K562 (cell line): ENCODE results near the gene TFF2. TPM values are rescaled to one million over a fixed set of nuclear protein-coding genes. Genes with fewer than 3 reads are reported as not detected.
A peak's percentile ranks its signal among the peaks of the same experiment; 100 is the strongest.

Experiments used
- ATAC-seq: fragments of 200-7000 bp; cut with Tn5 transposase; 3 replicates; pipeline ENCODE4 v1.9.1; 2020; ENCODE audit warnings: moderate library complexity
- BruUV-seq: library from RNA; stranded (reverse); fragments of 400-500 nt; replicated peaks from 2 replicates; lab custom pipeline; 2021; lab: Mats Ljungman, UMichigan
- CTCF ChIA-PET: fragments of 300-600 bp; formaldehyde crosslinking; extraction: SDS; loops from one replicate; lab custom pipeline; 2021; ENCODE audit warnings: low intra/inter-chr PET ratio; lab: Yijun Ruan, JAX
- POLR2A ChIA-PET: fragments of 300-600, 350-650 bp; sonication (Branson Sonifier 250); formaldehyde crosslinking; extraction: SDS; loops from one replicate; lab custom pipeline; 2021; ENCODE audit warnings: antibody characterized with exemption, inconsistent platforms; lab: Yijun Ruan, JAX
- DNase-seq, 4 experiments: peaks; one replicate each; pipeline versions ENCODE4 v3.0.0 to v3.0.0-alpha.2; 2011 to 2018; ENCODE audit warnings: low spot score in 3 of 4, mixed read lengths in 3 of 4; ENCODE audit errors: extremely low read depth in 1 of 4
- FAIRE-seq: peaks from 2 replicates; lab custom pipeline; 2011; peaks lifted over from hg19 to GRCh38; lab: Jason Lieb, UNC
- H2AFZ ChIP-seq: 2 replicates; pipeline ENCODE4 v1.6.0; 2011; ENCODE audit warnings: low read depth, low read length, control low read depth, inconsistent platforms
- H3K27ac ChIP-seq: fragments of 200-600 bp; 3 replicates; pipeline ENCODE4 v1.8.0; 2011; ENCODE audit warnings: low read depth, mild to moderate bottlenecking, control low read depth, inconsistent platforms, low read length, moderate library complexity, mixed read lengths; ENCODE audit errors: extremely low read depth
- H3K27me3 ChIP-seq, 2 experiments: fragments of 300-600 bp in 1 of 2; 2 replicates in 1 of 2; 3 replicates in 1 of 2; pipeline versions ENCODE4 v1.6.0 to v1.8.0; 2011; ENCODE audit warnings: inconsistent platforms in 2 of 2, low read length in 2 of 2, mild to moderate bottlenecking in 1 of 2, mixed read lengths in 1 of 2, moderate library complexity in 1 of 2; ENCODE audit not compliant: control insufficient read depth in 2 of 2, insufficient read depth in 2 of 2
- H3K36me3 ChIP-seq: fragments of 300-600 bp; 3 replicates; pipeline ENCODE4 v1.8.0; 2011; ENCODE audit warnings: mild to moderate bottlenecking, low read length, inconsistent platforms; ENCODE audit not compliant: control insufficient read depth, insufficient read depth
- H3K4me1 ChIP-seq, 2 experiments: fragments of 200-600 bp in 1 of 2; replicated peaks in 1 of 2; 2 replicates in 1 of 2; 3 replicates in 1 of 2; pipeline versions ENCODE4 v1.5.1 to v1.8.0; 2011; ENCODE audit warnings: inconsistent platforms in 2 of 2, low read length in 2 of 2, mild to moderate bottlenecking in 1 of 2, mixed read lengths in 1 of 2, moderate library complexity in 1 of 2; ENCODE audit not compliant: control insufficient read depth in 2 of 2, insufficient read depth in 2 of 2
- H3K4me2 ChIP-seq: 2 replicates; pipeline ENCODE4 v1.6.1; 2011; ENCODE audit warnings: low read length, control low read depth, inconsistent platforms, mixed read lengths; ENCODE audit not compliant: insufficient read depth
- H3K4me3 ChIP-seq: fragments of 200-600 bp; sonication (generic), shearing (Covaris generic); 2 replicates; pipeline ENCODE4 v1.5.1; 2016; ENCODE audit warnings: control low read depth, inconsistent platforms
- H3K79me2 ChIP-seq: fragments of 200-600 bp; 3 replicates; pipeline ENCODE4 v1.8.0; 2011; ENCODE audit warnings: low read length, inconsistent platforms; ENCODE audit not compliant: control insufficient read depth, insufficient read depth
- H3K9ac ChIP-seq, 2 experiments: 2 replicates each; pipeline versions ENCODE4 v1.6.0 to v1.6.1; 2011; ENCODE audit warnings: low read depth in 2 of 2, low read length in 2 of 2, control low read depth in 1 of 2, inconsistent platforms in 1 of 2, mild to moderate bottlenecking in 1 of 2, mixed read lengths in 1 of 2; ENCODE audit not compliant: insufficient read depth in 1 of 2
- H3K9me1 ChIP-seq: one replicate; pipeline ENCODE4 v1.6.0; 2011; ENCODE audit warnings: inconsistent platforms, mild to moderate bottlenecking, low read length, moderate library complexity; ENCODE audit not compliant: control insufficient read depth, insufficient read depth
- H3K9me3 ChIP-seq: replicated peaks from 2 replicates; pipeline ENCODE4 v1.5.1; 2011; ENCODE audit warnings: low read depth, low read length, inconsistent platforms; ENCODE audit not compliant: control insufficient read depth, insufficient read depth
- H4K20me1 ChIP-seq: replicated peaks from 2 replicates; pipeline ENCODE4 v1.6.1; 2011; ENCODE audit warnings: low read length, inconsistent platforms, mixed read lengths; ENCODE audit not compliant: control insufficient read depth, insufficient read depth
- DIDO1 ChIP-seq: fragments of 450-650 bp; IDR thresholded peaks from 2 replicates; pipeline ENCODE4 v1.6.1; 2016; ENCODE audit warnings: low read depth, missing biosample characterization, missing genetic modification characterization
- FOXA1 ChIP-seq: fragments of 450-650 bp; IDR thresholded peaks from 2 replicates; pipeline ENCODE4 v1.6.1; 2016; ENCODE audit warnings: mild to moderate bottlenecking, borderline replicate concordance
- NCOA4 ChIP-seq: fragments of 450-650 bp; IDR thresholded peaks from 2 replicates; pipeline ENCODE4 v1.6.1; 2018; ENCODE audit warnings: mild to moderate bottlenecking; ENCODE audit not compliant: partially characterized antibody
- PRMT5 ChIP-seq: sonication (generic); formaldehyde crosslinking; IDR thresholded peaks from 2 replicates; pipeline ENCODE4 v1.5.0; 2020; ENCODE audit warnings: missing genetic modification reagents
- SMARCA4 ChIP-seq: fragments of 450-650 bp; IDR thresholded peaks from 2 replicates; pipeline ENCODE4 v1.6.1; 2016
- ZNF75A ChIP-seq: fragments of 450-650 bp; formaldehyde crosslinking; IDR thresholded peaks from 2 replicates; pipeline ENCODE4 v1.4.0; 2020; ENCODE audit warnings: mild to moderate bottlenecking
- WGBS: fragments of 100-300 bp; shearing (Covaris generic); methylation state at CpG from one replicate; pipeline ENCODE4 v1.1.6; 2016; ENCODE audit warnings: low coverage, mixed read lengths; ENCODE audit not compliant: insufficient coverage; ENCODE audit errors: missing lambda C conversion rate; 5-methylcytosine and 5-hydroxymethylcytosine counted together
- in situ Hi-C: fragments of 300-500 bp; cut with MboI; formaldehyde crosslinking; loops from 4 replicates; pipeline ENCODE4 v1.15.0; 2018; ENCODE audit warnings: inconsistent platforms, mixed read lengths
- intact Hi-C: fragments of 100-400 bp; cut with micrococcal nuclease; formaldehyde crosslinking; loops from 2 replicates; pipeline ENCODE4 v1.14.2; 2022
- polyA plus RNA-seq, 8 experiments: library from polyadenylated mRNA; depleted of rRNA in 4 of 8; stranded (reverse) in 5 of 8; unstranded in 3 of 8; fragments of >200 nt; fragmentation: Nextera tagmentation in 2 of 8; fragmentation: Illumina TruSeq in 1 of 8; extraction: Ambion mirVana in 2 of 8; extraction: Trizol in 1 of 8; gene quantifications; 2 replicates each; pipeline versions ENCODE4 v1.2.1 to v1.2.3, GENCODE V29; 2011 to 2014; ENCODE audit warnings: inconsistent platforms in 1 of 8, missing spikeins in 1 of 8
- total RNA-seq, 7 experiments: library from RNA; depleted of rRNA in 6 of 7; stranded (reverse); fragments of >200 nt in 6 of 7; fragmentation: Illumina TruSeq in 2 of 7; extraction: Trizol in 2 of 7; gene quantifications; 2 replicates each; pipeline versions ENCODE4 v1.2.1 to v1.2.3, GENCODE V29; 2011 to 2021; ENCODE audit warnings: low replicate concordance in 1 of 7
- TF ChIP-seq, protein P1 (sequence below): sonication (generic); formaldehyde crosslinking; IDR thresholded peaks from 2 replicates; pipeline ENCODE4 v1.8.0; 2022; ENCODE audit warnings: missing genetic modification reagents, mild to moderate bottlenecking, moderate library complexity, borderline replicate concordance
- TF ChIP-seq, protein P2 (sequence below): sonication (generic); formaldehyde crosslinking; IDR thresholded peaks from 2 replicates; pipeline ENCODE4 v1.8.1; 2023; ENCODE audit warnings: mild to moderate bottlenecking, missing genetic modification reagents
- TF ChIP-seq, protein P3 (sequence below): IDR thresholded peaks from 2 replicates; pipeline ENCODE4 v1.6.1; 2016; ENCODE audit warnings: missing genetic modification characterization, missing compliant biosample characterization

Gene TFF2
- total and polyA plus RNA-seq, 9 of the 15 experiments (the other 6 are each of a cell fraction or from before 2014, with no cell fraction given), result not detected

DNA sequence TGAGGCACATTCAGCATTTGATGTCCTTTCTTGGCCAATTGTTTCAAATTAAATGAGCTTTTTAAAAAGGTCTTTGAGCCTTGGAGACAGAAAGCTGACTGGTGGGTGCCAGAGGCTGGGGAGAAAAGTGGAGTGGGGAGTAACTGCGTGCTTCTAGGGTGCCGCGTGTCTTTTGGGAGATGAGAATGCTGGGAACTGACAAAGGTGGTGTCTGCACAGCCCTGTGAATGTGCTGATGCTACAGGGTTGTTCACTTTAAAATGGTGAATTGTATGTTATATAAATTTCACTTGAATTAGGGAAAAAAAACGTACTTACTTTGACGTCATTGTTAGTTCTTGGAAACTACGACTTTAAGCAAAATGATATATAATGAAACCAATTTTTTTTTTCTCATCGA, 23.7 kb upstream of the TFF2 start:
- POLR2A ChIA-PET, result no interaction called here
- ATAC-seq, result no peak

More for the DNA sequence above, 23.7 kb upstream of the TFF2 start:
- no TSS peak for BruUV-seq
- DNase-seq (no peak), FAIRE-seq (peak; percentile 40)
- H3K9ac ChIP-seq, result no peak overlapping the region
- intact Hi-C loops, result no loop called here
- peaks cover 16 to 66% of the 10 kb centered on the region in 2 experiments; a peak in 4 of 5 replicates for H3K27me3 ChIP-seq
- H4K20me1 ChIP-seq, result peaks cover 11% of the 10 kb centered on the region; the same call in 1 of the 2 replicates
- CTCF ChIA-PET, result no interaction called here
- 18% methylated on average over 7 of the region's 7 CpGs for WGBS
- no peaks in the 10 kb centered on the region for H3K36me3 ChIP-seq
- TF ChIP-seq PRMT5 (CRISPR knock-in tag) (no peak), SMARCA4 (no peak), FOXA1 (no peak), ZNF75A (CRISPR knock-in tag) (no peak), NCOA4 (no peak), DIDO1 (tag) (no peak)
- TF ChIP-seq, protein P1, sequence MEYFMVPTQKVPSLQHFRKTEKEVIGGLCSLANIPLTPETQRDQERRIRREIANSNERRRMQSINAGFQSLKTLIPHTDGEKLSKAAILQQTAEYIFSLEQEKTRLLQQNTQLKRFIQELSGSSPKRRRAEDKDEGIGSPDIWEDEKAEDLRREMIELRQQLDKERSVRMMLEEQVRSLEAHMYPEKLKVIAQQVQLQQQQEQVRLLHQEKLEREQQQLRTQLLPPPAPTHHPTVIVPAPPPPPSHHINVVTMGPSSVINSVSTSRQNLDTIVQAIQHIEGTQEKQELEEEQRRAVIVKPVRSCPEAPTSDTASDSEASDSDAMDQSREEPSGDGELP (CRISPR knock-in tag), result no peak
- TF ChIP-seq, protein P2, sequence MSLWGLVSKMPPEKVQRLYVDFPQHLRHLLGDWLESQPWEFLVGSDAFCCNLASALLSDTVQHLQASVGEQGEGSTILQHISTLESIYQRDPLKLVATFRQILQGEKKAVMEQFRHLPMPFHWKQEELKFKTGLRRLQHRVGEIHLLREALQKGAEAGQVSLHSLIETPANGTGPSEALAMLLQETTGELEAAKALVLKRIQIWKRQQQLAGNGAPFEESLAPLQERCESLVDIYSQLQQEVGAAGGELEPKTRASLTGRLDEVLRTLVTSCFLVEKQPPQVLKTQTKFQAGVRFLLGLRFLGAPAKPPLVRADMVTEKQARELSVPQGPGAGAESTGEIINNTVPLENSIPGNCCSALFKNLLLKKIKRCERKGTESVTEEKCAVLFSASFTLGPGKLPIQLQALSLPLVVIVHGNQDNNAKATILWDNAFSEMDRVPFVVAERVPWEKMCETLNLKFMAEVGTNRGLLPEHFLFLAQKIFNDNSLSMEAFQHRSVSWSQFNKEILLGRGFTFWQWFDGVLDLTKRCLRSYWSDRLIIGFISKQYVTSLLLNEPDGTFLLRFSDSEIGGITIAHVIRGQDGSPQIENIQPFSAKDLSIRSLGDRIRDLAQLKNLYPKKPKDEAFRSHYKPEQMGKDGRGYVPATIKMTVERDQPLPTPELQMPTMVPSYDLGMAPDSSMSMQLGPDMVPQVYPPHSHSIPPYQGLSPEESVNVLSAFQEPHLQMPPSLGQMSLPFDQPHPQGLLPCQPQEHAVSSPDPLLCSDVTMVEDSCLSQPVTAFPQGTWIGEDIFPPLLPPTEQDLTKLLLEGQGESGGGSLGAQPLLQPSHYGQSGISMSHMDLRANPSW (CRISPR knock-in tag), result no peak
- TF ChIP-seq, protein P3, sequence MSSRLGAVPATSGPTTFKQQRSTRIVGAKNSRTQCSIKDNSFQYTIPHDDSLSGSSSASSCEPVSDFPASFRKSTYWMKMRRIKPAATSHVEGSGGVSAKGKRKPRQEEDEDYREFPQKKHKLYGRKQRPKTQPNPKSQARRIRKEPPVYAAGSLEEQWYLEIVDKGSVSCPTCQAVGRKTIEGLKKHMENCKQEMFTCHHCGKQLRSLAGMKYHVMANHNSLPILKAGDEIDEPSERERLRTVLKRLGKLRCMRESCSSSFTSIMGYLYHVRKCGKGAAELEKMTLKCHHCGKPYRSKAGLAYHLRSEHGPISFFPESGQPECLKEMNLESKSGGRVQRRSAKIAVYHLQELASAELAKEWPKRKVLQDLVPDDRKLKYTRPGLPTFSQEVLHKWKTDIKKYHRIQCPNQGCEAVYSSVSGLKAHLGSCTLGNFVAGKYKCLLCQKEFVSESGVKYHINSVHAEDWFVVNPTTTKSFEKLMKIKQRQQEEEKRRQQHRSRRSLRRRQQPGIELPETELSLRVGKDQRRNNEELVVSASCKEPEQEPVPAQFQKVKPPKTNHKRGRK (tag), result no peak
- in situ Hi-C loops, result no loop called here
- no peaks in the 10 kb centered on the region for H3K79me2 ChIP-seq
- H2AFZ ChIP-seq, result no peak overlapping the region
- no peaks in the 10 kb centered on the region for H3K9me1 ChIP-seq
- no peak overlapping the region for H3K27ac ChIP-seq
- no peak overlapping the region for H3K4me2 ChIP-seq
- peaks cover 10 to 34% of the 10 kb centered on the region in 2 experiments; a peak in 4 of 5 replicates for H3K4me1 ChIP-seq
- no peaks in the 10 kb centered on the region for H3K9me3 ChIP-seq
- H3K4me3 ChIP-seq, result no peak overlapping the region
